HG02763 (cell line): Measurements from ENCODE around the gene NAB2.

Experiments
- ATAC-seq: cut with Tn5 transposase; IDR thresholded peaks from one replicate; pipeline ENCODE4 v1.9.1; 2021; ENCODE audit warnings: mild to moderate bottlenecking, moderate library complexity; ENCODE audit not compliant: unreplicated experiment

NAB2 gene

DNA sequence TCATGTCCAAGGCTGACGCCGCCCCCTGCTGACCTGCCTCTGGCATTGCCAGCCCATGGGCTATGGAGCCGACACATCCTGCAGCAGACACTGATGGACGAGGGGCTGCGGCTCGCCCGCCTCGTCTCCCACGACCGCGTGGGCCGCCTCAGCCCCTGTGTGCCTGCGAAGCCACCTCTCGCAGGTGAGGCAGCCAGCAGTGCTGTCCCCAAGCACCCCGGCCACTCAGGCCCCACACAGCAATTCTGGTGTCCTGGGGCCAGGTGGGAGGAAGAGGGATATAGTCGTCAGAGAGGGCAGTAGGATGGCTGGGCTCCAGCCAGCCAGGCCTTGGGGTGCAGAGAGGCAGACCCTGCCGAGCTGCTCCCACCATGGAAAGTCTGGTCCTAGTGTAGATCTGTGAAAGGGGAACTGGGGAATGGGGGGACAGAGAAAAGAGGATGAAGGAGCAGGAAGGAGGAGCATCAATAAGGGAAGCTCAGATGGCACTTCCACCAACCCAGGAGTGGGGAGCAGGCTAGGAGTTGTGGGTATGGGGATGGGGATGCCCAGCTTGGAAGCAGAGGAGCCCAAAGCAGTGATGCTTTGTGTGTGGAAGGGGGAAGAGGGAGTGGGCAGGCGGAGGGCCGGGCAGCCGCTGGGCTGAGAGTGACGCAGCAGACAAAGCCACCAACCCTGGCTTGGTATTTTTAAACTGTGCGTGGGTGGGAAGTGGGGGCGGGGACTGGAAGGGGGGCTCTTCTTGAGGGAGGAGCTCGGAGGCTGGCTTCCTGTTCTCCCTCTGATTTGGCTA, 4.7 kb downstream of the NAB2 start:
- no peak for ATAC-seq

DNA sequence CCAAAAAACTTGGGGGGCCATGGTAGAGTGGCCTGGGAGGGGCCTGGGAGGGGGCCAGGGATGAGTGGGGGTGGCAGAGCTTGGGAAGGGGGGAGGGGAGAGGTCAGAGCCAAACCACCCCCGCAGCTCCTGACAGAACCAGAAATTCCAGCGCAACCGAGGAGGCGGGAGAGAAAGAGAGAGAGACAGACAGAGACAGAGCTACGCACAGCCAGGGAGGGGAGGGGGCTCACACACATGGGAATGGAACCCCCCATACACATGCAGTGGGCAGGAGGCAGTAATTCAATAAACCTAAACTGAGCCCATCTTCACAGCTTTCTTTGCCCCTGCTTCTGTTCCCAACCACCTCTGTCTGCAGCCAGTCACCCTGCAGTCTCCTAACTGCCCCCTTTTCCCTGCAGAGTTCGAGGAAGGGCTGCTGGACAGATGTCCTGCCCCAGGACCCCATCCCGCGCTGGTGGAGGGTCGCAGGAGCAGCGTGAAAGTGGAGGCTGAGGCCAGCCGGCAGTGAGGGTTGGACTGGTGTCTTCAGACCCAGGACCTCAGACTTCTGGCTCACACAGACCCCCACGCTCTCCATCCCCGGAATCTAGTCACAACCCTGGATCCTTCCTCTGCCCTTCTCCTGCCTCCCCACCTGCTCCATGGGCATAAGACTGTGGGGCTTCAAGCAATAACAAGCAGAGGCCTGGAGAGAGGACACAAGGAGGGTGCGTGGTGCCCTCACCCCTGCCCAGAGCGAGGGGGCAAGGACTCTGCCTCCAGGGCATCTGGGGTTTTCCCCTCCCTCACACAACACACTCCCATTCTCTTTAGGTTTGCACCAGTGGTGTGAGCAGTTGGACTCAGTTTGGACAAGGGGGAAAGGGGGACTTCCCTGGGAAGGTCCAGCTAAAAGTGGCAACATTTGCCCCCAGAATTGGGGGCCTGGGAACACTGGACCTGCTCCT, 5.6 kb downstream of the NAB2 start:
- ATAC-seq, result no peak

DNA sequence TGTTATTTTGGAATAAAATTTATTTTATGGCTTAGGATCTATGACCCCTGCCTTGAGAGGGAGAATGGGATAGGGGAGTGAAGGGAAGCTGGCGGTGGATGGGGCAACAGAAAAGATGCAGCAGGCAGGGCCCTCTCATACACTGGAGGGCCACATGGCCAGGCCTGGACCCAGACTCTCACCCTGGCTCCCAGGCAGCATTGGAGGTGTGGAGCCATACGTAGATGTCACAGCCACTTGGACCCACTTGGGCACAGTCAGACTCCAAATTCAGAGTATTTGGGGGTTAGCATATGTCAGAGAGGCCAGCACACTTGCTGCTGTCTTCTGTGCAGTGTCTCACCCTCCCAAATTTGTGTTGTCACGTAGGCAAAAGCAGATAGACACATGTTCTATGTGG, 6.5 kb downstream of the NAB2 start:
- ATAC-seq, result no peak

DNA sequence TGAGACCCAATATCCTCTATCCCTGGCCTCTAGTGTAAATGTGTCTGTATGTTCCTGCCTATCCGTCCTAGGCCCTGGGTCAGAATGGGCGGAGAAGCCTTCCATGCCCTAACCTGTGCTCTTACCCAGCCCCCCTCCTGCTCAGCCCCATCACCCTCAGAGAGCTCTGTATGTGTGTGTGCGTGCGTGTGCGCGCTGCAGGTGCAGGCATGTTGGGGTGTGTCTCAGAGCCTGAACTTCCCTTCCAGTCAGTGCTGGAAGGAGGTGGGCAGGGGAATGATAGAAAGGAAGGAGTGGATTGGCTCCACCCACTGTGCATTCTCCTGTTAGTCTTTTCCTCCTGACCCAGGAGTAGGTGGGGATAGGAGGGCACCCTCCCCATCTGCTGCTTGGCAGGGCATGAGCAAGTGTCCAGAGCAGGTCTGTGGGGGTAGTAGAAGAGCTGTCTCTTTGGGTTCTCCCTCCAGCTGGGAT, 7.2 kb downstream of the NAB2 start:
- ATAC-seq, result no peak

DNA sequence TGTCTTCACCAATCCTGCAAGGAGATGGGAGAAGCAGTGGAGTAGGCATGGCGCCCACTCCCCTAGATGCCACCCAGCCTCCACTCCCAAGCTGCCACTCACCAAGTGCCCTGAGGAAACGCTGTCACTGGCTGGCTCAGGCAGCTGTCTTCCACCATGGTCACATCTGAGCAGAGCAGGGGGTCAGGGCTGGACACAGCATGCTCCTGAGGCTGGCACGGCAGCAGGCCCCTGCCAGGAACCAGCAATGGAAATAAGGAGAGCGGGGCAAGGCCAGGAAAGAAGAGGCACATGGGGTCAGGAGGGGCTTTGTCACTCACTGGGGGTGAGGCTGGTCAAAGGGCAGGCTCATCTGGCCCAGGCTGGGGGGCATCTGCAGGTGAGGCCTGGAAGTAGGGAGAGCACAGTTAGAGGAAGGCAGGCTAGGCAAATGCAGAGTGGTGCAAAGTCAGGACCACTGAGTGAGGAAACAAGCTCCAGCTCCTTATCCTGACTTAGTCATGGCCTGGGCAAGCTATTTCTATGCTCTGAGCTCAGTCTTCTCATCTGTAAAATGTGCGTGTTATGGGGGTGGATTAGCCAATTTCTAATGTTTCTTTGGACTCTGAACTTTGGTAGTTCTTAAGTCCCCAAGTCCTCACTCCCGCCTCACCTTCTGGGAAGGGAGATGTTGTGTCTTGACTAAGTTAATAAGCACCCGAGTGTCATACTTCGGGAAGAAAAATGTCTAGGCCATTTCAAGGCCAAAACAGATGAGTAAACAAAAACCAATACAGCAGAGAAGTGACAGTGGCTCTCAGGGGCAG, 8.0 kb downstream of the NAB2 start:
- no peak for ATAC-seq

DNA sequence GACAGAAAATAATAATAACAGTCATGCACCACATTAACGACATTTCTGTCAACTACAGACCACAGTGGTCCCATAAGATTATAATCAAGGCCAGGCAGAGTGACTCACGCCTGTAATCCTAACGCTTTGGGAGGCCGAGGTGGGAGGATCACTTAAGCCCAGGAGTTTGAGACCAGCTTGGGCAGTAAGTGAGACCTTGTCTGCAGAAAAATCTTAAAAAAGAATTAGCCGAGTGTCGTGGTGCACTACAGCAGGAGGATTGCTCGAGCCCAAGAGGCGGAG, 8.6 kb downstream of the NAB2 start:
- no peak for ATAC-seq

DNA sequence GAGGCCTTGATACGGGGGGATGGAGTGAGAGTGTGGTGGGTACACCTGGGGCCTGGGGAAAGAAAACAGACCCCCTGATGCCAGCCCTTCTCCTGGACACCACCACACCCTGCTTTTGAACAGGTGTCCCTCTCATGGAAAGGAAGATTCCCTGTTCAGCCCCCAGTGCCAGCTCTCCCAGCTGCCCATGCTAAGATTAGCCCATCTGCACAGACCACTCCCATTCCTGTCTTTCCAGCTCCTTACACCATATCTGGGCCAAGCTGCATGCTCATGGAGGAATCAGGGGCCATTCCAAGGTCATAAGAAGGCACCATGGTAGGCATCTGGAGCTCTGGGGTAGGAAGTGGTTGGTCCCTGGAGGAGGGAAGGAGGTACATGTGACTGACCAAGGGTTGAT, 9.6 kb downstream of the NAB2 start:
- ATAC-seq, result no peak

DNA sequence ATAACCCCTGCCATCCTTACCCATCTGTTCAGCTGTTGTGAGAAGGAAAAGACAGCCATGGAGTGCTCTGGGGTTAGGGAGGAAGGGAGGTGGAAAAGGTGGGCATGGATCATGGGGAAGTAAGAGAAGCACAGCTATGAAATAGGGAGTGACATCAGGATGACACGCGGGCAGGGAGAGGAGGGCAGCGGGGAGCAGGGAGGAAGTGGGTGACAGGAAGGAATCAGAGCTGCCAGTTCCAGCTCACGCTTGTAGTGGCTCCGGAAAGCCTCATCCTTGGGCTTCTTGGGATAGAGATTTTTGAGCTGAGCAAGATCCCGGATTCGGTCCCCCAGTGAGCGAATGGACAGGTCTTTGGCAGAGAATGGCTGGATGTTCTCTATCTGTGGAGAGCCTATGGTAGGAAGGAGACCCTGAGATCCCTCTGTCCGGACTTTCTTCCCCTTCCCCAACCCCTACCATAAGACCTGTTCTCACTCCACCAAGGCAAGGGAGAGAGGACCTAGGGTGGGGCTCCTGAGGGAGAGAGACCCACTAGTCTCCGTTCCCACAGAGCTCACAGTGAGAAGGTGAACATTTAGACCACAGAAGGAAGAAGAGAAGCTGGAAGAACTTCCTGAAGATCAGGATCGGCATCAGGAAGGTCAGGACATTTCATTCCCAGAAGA, 10.3 kb downstream of the NAB2 start:
- ATAC-seq, result no peak

DNA sequence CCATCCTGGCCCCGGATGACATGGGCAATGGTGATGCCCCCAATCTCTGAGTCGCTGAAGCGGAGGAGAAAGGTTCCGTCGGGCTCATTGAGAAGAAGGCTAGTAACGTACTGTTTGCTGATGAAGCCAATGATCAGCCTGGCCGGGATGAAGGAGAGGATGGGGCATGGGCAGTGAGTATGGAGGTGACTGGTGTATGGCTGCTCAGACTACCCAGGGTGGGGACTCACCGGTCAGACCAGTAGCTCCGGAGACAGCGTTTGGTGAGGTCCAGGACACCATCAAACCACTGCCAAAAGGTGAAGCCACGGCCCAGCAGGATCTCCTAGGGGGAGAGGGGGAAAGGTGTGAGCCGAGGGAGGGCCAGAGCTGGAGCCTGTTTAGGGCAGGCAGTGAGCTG, 10.9 kb downstream of the NAB2 start:
- no peak for ATAC-seq

DNA sequence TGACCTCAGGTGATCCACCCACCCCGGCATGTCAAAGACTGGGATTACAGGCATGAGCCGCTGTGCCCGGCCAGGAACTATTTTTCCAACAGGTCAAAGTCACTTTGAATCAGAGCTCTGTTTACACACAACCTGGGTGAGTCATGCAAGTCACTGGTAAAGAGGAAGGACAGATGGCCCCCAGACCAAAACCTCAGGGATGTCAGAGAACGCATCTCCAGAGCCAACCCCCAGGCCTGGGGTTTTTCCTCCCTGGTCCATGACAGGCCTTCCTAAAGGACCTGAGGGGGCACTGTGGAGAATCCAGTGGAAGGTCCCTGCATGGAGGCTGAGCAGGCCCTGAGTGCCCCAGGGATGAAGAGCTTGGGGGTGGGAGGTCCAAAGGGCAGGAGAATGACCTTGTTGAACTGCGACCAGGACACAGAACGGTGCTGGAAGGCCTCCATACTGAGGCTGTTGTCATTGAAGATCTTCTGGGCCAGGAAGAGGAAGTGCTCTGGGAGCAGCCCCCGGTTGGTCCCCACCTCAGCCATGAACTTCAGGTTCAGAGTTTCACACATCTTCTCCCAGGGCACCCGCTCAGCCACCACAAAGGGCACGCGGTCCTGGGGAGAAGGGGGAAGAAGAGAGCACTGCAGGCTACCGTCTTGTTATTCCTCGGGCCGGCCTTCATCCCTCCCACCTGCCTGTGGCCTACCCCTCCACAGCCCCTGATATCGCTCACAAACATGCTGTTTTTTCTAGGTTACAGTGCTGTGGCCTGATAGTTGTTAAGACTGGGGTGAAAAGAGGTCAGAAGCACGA, 13.2 kb downstream of the NAB2 start:
- ATAC-seq, result no peak

DNA sequence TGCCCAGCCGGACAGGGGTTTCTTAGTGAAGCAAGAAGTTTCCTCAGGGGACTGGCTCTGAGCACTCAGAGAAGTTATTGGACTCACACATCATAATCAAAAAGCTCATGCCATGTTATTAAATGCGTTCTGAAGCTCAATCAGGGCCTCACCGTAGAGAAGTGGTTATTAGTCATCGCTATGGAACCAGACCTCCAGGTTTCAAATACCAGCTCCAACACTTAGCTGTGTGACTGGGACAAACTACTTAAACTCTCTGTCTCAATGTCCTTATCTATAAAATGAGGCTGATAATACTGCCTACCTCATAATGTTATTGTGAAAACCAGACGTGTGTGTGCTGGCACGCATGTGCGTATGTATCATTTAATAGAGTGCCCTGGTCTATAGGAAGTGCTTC, 14.9 kb downstream of the NAB2 start:
- no peak for ATAC-seq

DNA sequence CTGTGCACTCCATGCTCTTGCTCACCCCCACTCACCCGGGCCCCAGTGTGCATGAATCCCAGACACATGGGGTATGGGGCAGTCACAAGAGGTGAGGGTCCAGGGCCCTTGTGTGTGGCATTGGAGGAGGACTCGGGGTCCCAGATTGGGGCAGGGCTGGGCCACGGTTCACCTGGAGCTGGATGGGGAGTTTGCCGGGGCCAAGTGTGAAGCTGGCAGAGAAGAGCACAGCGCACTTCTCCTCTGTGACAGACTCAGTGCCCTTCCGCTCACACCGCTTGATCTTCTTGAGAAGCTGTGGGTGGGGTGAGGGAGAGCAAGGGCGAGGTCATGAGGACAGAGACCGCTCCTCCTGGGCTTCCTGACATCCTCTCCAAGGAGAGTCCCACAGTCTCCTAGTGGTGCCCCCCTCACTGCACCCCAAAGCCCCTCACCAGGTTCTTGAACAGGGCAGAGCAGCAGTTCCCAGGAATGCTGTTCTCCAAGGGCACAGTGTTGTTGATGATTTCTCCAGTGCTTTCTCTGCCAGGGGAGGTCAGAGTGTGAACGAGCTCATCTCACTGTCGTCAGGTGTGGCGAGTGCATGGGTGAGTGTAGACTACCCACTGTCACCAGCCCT, 15.5 kb downstream of the NAB2 start:
- ATAC-seq, result no peak

DNA sequence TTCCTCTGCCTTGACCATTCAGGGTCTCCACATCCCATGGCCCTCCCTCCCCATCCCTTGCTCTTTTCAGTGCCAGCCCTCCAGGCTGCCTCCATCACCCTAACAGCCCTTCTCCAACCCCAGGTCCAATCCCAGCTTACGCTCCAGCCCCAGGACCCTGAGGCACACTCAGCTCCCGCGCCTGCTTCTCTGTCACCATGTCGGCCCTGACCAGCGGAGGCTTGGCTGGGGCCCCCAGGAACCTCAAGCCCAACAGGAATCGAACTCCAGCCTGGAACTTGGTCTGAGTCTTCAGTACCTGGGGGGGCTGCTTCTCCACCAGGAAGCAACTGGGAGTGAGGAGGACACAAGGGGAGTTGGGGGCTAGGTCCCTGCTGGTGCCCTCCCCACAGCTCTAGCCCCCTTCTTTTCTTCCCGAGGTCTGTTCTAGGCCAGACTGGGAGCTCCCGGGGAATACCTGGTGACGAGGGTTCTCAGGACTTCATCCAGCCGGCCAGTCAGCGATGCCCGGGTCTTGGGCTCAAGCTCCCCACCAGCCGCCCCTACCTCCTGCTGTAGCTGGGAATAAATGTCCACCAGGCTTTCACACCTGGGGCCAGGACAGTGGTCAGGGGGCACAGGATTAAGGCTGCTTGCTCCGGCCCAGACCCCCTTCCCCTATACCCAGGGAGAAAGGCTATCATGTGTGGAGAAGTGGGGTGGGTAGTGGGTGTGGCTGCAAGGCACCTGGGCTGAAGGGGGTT, 16.3 kb downstream of the NAB2 start:
- no peak for ATAC-seq

DNA sequence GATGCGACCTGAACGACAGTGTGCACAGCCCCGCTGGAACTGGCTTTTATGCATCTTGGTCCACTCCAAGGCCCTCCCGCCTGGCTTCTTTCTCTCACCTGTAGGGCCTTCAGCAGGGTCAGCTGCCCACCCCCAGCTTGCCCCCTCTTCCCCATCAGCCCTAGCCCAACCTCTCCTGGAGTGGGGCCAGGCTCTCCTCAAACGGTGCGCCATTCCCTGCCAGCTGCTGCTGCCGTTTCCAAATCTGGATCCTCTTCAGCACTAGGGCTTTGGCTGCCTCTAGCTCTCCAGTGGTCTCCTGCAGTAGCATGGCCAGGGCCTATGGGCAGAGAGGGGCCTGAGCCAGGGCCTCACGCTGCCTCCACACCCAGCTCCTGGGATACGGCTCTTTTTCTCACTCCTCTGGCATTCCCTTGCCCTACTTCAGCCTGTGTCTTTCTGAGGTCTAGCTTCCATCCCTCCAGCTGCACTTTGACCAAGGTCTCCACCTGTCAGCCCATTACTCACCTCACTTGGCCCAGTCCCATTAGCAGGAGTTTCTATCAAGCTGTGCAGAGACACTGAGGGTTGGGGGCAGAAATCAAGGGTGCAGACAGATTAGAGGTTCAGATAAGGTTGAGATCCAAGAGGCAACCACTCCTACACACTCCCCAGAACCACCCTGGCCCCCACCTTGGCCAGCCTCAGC, 17.3 kb downstream of the NAB2 start:
- ATAC-seq, result no peak

DNA sequence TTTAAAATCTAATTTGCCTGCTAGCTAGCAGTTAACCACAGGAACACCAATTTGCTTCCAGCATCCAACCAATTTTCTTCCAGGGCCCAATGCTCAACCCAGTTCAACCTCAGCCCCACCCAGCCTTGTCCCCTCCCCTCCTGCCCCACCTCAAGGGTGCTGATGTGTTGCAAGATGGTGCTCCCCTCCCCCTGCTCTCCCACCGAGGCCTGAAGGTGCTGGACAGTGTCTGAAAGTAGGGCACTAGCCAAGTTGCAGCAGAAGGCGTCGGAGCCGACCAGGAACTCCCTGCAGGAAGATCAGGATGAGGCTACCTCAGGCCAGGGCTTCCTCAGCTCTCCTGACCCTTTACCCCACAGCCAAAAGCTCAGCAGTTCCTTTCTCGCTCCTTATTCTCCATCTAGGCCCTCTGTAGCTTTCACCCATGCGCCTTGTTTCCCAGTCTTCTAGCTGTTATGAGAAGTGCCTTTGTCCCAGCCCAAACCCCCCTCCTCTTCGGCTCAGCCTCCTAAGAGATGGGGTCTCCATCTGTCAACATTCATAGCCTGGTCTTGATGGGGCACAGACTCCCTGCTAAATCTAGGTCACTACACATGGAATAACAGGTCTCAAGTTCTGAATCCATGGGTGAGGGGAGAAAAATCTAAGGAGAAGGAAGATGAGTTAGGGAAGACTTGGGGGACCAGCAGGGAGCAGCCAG, 18.7 kb downstream of the NAB2 start:
- ATAC-seq, result no peak

DNA sequence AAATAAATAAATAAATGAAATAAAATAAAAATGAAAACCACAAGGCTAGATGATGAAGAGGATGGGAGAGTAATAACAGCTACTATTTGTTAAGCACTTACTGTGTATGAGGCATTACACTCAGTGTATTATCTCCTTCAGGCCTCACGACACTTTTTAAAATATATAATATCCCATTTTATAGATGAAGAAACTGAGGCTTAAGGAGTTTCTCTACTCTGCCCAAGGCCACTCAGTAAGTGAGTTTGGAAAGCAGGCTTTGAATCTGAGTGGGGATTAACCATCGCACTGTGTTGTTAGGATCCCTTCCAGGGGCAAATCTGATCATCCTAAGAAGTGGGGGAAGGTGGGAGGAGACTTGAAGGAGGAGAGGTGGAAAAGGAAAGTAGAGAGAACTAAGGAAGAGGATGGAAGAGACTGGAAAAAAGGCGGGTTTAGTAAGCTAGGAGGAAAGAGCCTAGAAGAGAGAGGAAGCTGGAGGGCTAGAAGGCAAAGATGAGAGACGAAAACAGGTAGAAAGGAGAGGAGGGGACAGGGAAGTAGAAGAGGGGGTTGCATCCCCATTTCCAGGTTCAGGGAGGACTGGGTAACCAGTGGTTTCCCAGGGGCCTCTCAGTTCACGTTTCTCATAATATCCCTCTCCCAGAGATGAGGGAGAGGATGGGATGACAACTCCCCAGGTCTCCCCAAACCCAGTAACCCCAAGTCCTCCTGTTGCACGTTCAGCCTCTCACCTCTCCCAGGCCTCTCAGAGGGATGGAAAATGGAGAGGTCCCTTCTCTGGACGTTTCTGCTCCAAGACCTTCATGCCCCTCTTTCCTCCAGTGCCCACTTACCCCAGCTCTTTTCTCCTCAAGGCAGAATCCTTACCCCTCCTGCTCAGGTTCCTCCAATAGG, 20.5 kb downstream of the NAB2 start:
- ATAC-seq, result no peak
